GM13976 (cell line): Measurements from ENCODE around the gene TSPAN4.

ENCODE experiments used
- DNase-seq: peaks from one replicate; pipeline ENCODE4 v3.0.0; 2012; ENCODE audit warnings: low spot score
- in situ Hi-C: fragments of 300-500 bp; cut with MboI; formaldehyde crosslinking; loops from one replicate; pipeline ENCODE4 v1.12.0; 2022; ENCODE audit warnings: low sequenced_read_pairs, mixed read lengths, inconsistent platforms; ENCODE audit not compliant: unreplicated experiment
- TF ChIP-seq, protein P1 (sequence below): IDR thresholded peaks from 2 replicates; pipeline ENCODE4 v1.5.1; 2012; ENCODE audit warnings: borderline replicate concordance, mild to moderate bottlenecking; ENCODE audit not compliant: insufficient read depth; ENCODE audit errors: extremely low read depth, missing control alignments, control extremely low read depth

The TSPAN4 gene

DNA sequence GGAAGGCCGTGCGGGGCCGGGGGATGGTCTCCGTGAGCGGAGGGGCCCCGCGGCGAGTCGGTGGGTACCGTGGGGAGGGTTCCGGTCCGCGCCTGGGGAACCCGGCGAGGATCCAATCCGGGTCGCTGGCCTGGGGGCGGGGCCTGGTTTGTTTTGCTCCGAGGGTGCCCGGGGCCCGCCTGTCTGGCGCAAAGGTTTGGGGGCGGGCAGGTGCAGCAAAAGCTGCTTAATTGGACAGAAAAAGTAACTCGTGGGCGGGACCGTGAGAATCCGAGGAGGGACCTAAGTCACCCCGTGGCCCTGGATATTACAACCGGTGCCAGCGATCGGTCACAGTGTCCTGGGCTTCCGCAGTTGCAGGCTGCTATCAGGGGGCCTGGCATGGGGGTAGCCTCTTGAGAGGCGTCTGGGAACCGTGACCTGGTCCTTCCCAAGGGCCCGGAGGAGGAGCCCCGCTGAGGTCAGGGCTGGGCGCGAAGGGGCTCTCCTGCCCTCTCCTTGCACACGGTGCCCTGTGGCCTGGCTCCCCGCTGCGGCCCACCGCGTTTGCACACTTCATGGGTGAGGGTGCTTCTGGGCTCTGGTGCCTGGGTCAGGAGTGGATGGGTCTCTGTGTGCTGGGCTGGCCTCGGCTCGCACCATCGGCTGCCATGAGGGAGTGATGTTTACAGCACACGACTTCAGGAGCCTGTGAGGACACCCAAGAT is 22.6 kb upstream of the TSPAN4 start:
- in situ Hi-C loops = no loop called here
- peak; percentile 90 for DNase-seq
- TF ChIP-seq, protein P1, sequence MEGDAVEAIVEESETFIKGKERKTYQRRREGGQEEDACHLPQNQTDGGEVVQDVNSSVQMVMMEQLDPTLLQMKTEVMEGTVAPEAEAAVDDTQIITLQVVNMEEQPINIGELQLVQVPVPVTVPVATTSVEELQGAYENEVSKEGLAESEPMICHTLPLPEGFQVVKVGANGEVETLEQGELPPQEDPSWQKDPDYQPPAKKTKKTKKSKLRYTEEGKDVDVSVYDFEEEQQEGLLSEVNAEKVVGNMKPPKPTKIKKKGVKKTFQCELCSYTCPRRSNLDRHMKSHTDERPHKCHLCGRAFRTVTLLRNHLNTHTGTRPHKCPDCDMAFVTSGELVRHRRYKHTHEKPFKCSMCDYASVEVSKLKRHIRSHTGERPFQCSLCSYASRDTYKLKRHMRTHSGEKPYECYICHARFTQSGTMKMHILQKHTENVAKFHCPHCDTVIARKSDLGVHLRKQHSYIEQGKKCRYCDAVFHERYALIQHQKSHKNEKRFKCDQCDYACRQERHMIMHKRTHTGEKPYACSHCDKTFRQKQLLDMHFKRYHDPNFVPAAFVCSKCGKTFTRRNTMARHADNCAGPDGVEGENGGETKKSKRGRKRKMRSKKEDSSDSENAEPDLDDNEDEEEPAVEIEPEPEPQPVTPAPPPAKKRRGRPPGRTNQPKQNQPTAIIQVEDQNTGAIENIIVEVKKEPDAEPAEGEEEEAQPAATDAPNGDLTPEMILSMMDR = no peak

DNA sequence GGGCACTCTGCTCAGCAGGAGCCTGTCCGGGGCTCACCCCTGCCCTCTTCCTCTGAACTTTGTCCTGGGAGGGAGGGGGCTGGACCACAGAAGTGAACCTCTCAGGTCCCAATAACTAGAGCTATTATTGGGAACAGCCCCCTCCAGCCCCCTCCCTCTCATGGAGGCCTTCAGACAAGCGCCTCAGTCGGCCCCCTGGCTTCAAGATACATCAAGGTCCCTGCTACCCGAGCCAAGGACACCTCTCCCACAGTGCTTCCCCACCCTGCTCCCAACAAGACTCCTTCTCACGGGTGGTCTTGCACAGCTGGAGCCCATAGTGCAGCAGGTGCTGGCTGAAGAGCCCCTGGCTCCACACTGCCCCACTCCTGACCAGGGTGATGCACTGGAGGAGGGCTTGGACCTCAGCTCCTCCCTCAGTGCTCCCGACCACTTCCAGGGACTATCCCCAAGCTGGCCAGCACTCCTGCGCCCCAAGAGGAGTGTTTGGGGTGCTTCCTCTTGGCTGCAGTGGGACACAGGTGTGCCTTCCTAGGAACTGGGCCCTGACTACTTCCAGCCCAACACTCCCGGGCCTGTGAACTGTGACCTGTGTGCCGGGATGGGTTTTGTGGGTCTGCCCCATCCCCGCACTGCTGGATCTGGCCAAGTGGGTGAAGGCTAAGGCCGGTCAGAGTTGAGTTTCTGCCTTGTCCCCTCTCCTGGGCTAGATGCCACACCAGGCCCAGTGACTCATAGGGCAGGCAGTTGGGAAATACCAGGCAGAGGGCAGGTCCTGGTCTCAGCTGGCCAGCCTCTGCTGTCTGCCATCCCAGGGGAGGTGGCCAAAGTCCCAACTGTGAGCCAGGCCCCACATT is 21.8 kb upstream of the TSPAN4 start:
- TF ChIP-seq, protein P1 = no peak
- no peak for DNase-seq
- in situ Hi-C loops = no loop called here

DNA sequence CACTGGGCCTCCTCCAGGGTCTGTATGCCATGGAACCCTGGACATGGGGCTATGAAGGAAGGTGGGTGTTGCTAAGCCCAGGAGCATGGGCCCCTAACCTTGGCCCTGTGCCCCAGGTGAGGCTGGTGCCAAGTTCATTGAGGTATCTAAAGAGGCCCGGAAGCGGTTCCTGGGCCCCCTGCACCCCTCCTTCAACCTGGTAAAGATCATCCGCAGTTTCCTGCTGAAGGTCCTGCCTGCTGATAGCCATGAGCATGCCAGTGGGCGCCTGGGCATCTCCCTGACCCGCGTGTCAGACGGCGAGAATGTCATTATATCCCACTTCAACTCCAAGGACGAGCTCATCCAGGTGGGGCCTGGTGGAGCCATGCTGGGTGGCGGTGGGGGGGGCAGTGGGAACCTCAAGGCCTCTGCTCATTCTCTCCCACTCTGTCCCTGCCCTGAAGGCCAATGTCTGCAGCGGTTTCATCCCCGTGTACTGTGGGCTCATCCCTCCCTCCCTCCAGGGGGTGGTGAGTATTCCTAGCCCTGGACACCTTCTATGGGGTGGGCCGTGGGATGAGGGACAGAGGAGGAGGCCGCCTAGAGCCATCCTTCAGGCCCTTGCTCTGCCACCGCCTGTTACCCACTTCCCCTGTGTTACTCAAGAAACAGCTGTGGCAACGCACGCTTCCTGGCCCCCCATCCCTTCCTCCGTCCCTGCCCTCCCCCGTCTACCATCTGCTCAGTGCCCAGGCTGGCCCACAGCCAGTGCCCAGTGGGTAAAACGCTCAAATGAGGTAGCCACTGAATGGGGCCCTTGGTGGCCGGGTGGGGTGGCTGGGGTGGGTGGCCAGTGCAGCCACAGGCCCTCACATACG is 20.9 kb upstream of the TSPAN4 start:
- TF ChIP-seq, protein P1 = no peak
- in situ Hi-C loops = no loop called here
- DNase-seq = no peak

DNA sequence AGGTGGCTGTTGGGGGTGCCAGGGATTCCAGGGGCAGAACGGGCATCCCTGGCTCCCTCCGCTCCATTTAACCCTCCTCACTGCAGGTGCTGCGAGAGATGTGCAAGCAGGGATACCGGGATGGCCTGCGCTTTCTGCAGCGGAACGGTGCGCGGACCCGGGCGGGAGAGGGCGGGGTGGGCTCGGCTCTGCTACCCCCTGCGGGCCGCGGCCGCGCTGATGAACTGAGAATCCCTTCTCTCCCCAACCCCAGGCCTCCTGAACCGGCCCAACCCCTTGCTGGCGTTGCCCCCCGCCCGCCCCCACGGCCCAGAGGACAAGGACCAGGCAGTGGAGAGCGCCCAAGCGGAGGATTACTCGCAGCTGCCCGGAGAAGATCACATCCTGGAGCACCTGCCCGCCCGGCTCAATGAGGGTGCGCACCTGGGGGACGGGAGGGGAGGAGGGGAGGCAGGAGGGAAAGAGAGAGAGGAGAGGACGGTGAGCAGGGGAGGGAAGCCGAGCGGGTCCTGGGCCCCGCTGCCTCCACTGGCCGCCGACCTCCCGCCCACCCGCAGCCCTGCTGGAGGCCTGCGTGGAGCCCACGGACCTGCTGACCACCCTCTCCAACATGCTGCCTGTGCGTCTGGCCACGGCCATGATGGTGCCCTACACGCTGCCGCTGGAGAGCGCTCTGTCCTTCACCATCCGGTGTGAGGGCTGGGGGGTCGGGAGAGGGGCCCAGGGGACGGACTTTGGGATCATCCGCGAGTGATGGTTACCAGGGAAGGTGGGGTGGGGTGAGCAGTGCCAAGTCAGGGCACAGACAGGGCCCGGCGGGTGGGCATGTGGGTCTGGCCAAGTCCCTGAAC is 19.0 kb upstream of the TSPAN4 start:
- TF ChIP-seq, protein P1 = no peak
- DNase-seq = no peak
- in situ Hi-C loops = no loop called here

DNA sequence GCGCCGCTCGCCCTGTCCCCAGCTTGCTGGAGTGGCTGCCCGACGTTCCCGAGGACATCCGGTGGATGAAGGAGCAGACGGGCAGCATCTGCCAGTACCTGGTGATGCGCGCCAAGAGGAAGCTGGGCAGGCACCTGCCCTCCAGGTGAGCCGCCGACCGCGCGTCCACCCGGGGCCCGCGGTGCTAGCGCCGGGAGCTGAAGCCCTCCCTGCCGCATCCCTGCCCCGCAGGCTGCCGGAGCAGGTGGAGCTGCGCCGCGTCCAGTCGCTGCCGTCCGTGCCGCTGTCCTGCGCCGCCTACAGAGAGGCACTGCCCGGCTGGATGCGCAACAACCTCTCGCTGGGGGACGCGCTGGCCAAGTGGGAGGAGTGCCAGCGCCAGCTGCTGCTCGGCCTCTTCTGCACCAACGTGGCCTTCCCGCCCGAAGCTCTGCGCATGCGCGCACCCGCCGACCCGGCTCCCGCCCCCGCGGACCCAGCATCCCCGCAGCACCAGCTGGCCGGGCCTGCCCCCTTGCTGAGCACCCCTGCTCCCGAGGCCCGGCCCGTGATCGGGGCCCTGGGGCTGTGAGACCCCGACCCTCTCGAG is 18.3 kb upstream of the TSPAN4 start:
- TF ChIP-seq, protein P1 = no peak
- in situ Hi-C loops = no loop called here
- DNase-seq = no peak

DNA sequence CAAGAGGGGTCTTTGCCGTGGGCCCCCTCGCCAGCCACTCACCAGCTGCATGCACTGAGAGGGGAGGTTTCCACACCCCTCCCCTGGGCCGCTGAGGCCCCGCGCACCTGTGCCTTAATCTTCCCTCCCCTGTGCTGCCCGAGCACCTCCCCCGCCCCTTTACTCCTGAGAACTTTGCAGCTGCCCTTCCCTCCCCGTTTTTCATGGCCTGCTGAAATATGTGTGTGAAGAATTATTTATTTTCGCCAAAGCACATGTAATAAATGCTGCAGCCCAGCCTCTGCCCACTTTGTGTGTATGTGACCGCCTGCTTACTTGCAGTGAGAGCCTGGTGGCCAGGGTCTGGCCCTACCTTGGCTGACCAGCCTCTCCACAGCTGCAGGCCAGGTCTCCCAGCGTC is 17.7 kb upstream of the TSPAN4 start:
- no peak for DNase-seq
- in situ Hi-C loops = no loop called here
- TF ChIP-seq, protein P1 = no peak
